Activated CD8-positive, alpha-beta memory T cell treated with anti-CD3 and anti-CD28 coated beads, Interleukin-2, amount 50 U/mL, for 24 hours (primary cell): ENCODE measurements around the gene ENO1.
"Not testable (repeated sequence)": the region's sequence is repeated elsewhere in the genome, so short reads cannot be mapped to it uniquely, and the experiment has no call there.

Experiments used
- DNase-seq: peaks from one replicate; pipeline ENCODE4 v3.0.0-alpha.2; 2020; ENCODE audit errors: extremely low read depth

The ENO1 gene

GRCh38 chr1:8878448-8878697 is at the start of gene ENO1:
Gene ENO1, minus strand, starts transcription at chr1:8878686. Its CDS starts 3,778 bp downstream, at chr1:8874908.
- DNase-seq = no peak

GRCh38 chr1:8926707-8927694 is 48.5 kb upstream of the ENO1 start:
- no peak for DNase-seq

GRCh38 chr1:8925960-8926359 is 47.5 kb upstream of the ENO1 start:
- no peak for DNase-seq

- DNase-seq = no peak
Measured at GRCh38 chr1:8925406-8925805, 46.9 kb upstream of the ENO1 start.

GRCh38 chr1:8922962-8923361 is 44.5 kb upstream of the ENO1 start:
- no peak for DNase-seq

- not testable (repeated sequence) for DNase-seq
Measured at GRCh38 chr1:8917536-8917935, 39.0 kb upstream of the ENO1 start.

- DNase-seq = no peak
Measured at GRCh38 chr1:8915446-8915845, 37.0 kb upstream of the ENO1 start.

- DNase-seq = no peak
Measured at GRCh38 chr1:8914466-8914865, 36.0 kb upstream of the ENO1 start.

GRCh38 chr1:8913457-8913856 is 35.0 kb upstream of the ENO1 start:
- DNase-seq = no peak

- no peak for DNase-seq
Measured at GRCh38 chr1:8911416-8912309, 33.2 kb upstream of the ENO1 start.

GRCh38 chr1:8910914-8911313 is 32.4 kb upstream of the ENO1 start:
- DNase-seq = no peak

GRCh38 chr1:8910331-8910730 is 31.8 kb upstream of the ENO1 start:
- no peak for DNase-seq

- no peak for DNase-seq
Measured at GRCh38 chr1:8908388-8909151, 30.1 kb upstream of the ENO1 start.

- no peak for DNase-seq
Measured at GRCh38 chr1:8905582-8906191, 27.2 kb upstream of the ENO1 start.

GRCh38 chr1:8903908-8904650 is 25.6 kb upstream of the ENO1 start:
- DNase-seq = no peak

GRCh38 chr1:8903410-8903809 is 24.9 kb upstream of the ENO1 start:
- DNase-seq = no peak

GRCh38 chr1:8902765-8903164 is 24.3 kb upstream of the ENO1 start:
- DNase-seq = no peak

GRCh38 chr1:8900684-8901083 is 22.2 kb upstream of the ENO1 start:
- not testable (repeated sequence) for DNase-seq

- DNase-seq = no peak
Measured at GRCh38 chr1:8899046-8899445, 20.6 kb upstream of the ENO1 start.

- DNase-seq = not testable (repeated sequence)
Measured at GRCh38 chr1:8898418-8898817, 19.9 kb upstream of the ENO1 start.

GRCh38 chr1:8897505-8897904 is 19.0 kb upstream of the ENO1 start:
- DNase-seq = not testable (repeated sequence)
